PFSK-1 (cell line): ENCODE measurements around the gene BRF1.

Experiments used
- FOXP2 ChIP-seq: optimal IDR thresholded peaks from 2 replicates; pipeline ENCODE3; 2011; ENCODE audit warnings: borderline replicate concordance, control low read depth, inconsistent platforms; ENCODE audit not compliant: insufficient read depth; ENCODE audit errors: extremely low read length, extremely low read depth
- POLR2AphosphoS5 ChIP-seq: IDR thresholded peaks from 2 replicates; pipeline ENCODE4 v1.6.1; 2012; ENCODE audit warnings: low read depth, mild to moderate bottlenecking, control low read depth, low read length, moderate library complexity
- REST ChIP-seq, 2 experiments: IDR thresholded peaks; 2 replicates each; pipeline versions ENCODE4 v1.6.1 to v1.8.0; 2011 to 2012; ENCODE audit warnings: low read depth in 2 of 2, low read length in 2 of 2, control low read depth in 1 of 2, inconsistent platforms in 1 of 2, mild to moderate bottlenecking in 1 of 2, moderate library complexity in 1 of 2; ENCODE audit not compliant: insufficient read depth in 1 of 2
- SIN3A ChIP-seq: IDR thresholded peaks from 2 replicates; pipeline ENCODE4 v1.6.1; 2012; ENCODE audit warnings: mild to moderate bottlenecking, low read length, moderate library complexity, borderline replicate concordance; ENCODE audit not compliant: insufficient read depth
- TAF1 ChIP-seq: IDR thresholded peaks from 2 replicates; pipeline ENCODE4 v1.6.1; 2012; ENCODE audit warnings: low read length, control low read depth, borderline replicate concordance; ENCODE audit not compliant: insufficient read depth

BRF1 gene

GRCh38 chr14:105248368-105249181, 52.2 kb downstream of the BRF1 start, which contains the start of gene BTBD6:
TSS of gene BTBD6 (plus strand) at chr14:105248533. CDS start at chr14:105248712, 179 bp downstream.
- TF ChIP-seq FOXP2, result peak; percentile 76
- no peak for TF ChIP-seq SIN3A
- TF ChIP-seq TAF1, result no peak
- 0 out of 2 replicates have a peak, but pooled peaks have one; percentile 53 for TF ChIP-seq POLR2AphosphoS5

DNA sequence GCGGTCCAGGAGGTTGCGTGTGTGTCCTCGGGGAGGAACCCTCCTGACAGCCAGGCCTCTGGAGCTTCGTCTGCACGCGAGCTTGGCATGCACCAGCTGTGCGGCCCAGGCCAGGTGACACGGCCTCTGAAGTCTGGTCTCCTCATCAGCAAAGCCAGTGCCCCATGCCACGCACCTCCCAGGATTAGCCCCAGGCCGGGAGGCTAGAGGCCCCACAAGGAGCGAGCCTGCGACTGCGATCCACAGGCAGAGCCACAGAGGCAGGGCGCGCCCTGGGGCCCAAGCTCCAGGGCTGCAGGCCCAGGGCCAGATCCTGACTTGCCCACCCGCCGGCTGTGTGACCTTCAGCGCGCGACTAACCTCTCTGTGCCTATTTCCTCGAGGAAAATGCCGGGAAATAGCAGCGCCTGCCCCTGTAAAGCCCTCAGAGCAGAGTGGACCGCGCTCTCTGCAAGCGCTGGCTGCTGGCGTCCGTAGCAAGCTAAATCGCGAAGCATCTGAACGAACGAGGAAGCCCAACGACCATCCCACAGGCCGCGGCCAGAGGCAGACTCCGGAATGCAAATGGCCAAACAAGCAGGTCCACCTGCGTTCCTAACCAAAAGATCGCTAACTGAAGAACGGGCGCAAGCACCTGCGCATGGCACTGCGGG, 53.0 kb downstream of the BRF1 start:
- no peak for TF ChIP-seq FOXP2
- TF ChIP-seq SIN3A, result no peak
- no peak for TF ChIP-seq TAF1
- TF ChIP-seq REST (IDR thresholded peaks at IDR 0.05; ENCODE audit: insufficient read depth in 1 of 2, low read depth in 2 of 2, low read length in 2 of 2), result no peak
- no peak for TF ChIP-seq POLR2AphosphoS5

- no peak for TF ChIP-seq SIN3A
- TF ChIP-seq FOXP2, result no peak
- TF ChIP-seq TAF1, result no peak
- no peak for TF ChIP-seq REST (IDR thresholded peaks at IDR 0.05; ENCODE audit: insufficient read depth in 1 of 2, low read depth in 2 of 2, low read length in 2 of 2)
Measured at GRCh38 chr14:105247026-105247425, 53.8 kb downstream of the BRF1 start.

- TF ChIP-seq TAF1 (no peak), POLR2AphosphoS5 (no peak), SIN3A (no peak), REST (IDR thresholded peaks at IDR 0.05; ENCODE audit: insufficient read depth in 1 of 2, low read depth in 2 of 2, low read length in 2 of 2) (no peak), FOXP2 (no peak)
Measured at GRCh38 chr14:105244334-105244733, 56.5 kb downstream of the BRF1 start.

GRCh38 chr14:105241641-105242040, 59.2 kb downstream of the BRF1 start:
- TF ChIP-seq SIN3A (no peak), FOXP2 (no peak), POLR2AphosphoS5 (no peak), REST (IDR thresholded peaks at IDR 0.05; ENCODE audit: insufficient read depth in 1 of 2, low read depth in 2 of 2, low read length in 2 of 2) (no peak), TAF1 (no peak)
